Neutrophil (primary cell): Measurements from ENCODE around the gene CHIT1.

Experiments
- H3K27ac ChIP-seq: fragments of 200-600 bp; sonication (generic); 2 replicates; pipeline ENCODE4 v1.5.1; 2016; ENCODE audit warnings: mild to moderate bottlenecking, moderate library complexity
- H3K27me3 ChIP-seq: fragments of 200-600 bp; sonication (generic); 2 replicates; pipeline ENCODE4 v1.6.0; 2016; ENCODE audit warnings: mild to moderate bottlenecking
- H3K36me3 ChIP-seq: fragments of 200-600 bp; sonication (generic); 2 replicates; pipeline ENCODE4 v1.5.1; 2017
- H3K4me1 ChIP-seq, 2 experiments: fragments of 200-600 bp in 1 of 2; sonication (generic) in 1 of 2; 1 replicate in 1 of 2; 2 replicates in 1 of 2; pipeline versions ENCODE4 v1.5.1 to v1.6.1; 2013 to 2016; ENCODE audit warnings: low read depth in 1 of 2, low read length in 1 of 2, mild to moderate bottlenecking in 1 of 2, moderate library complexity in 1 of 2; ENCODE audit not compliant: control insufficient read depth in 1 of 2, insufficient read depth in 1 of 2
- H3K4me3 ChIP-seq, 2 experiments: fragments of 200-600 bp in 1 of 2; sonication (generic) in 1 of 2; 1 replicate in 1 of 2; 2 replicates in 1 of 2; pipeline ENCODE4 v1.5.1; 2013 to 2016; ENCODE audit warnings: low read depth in 1 of 2, low read length in 1 of 2, mild to moderate bottlenecking in 1 of 2, moderate library complexity in 1 of 2
- H3K9me3 ChIP-seq: fragments of 200-600 bp; sonication (generic); 2 replicates; pipeline ENCODE4 v1.5.1; 2016
- TF ChIP-seq, protein P1 (sequence below): fragments of 200-600 bp; sonication (generic); IDR thresholded peaks from 2 replicates; pipeline ENCODE4 v1.5.1; 2016; ENCODE audit warnings: antibody characterized with exemption

CHIT1 gene

DNA sequence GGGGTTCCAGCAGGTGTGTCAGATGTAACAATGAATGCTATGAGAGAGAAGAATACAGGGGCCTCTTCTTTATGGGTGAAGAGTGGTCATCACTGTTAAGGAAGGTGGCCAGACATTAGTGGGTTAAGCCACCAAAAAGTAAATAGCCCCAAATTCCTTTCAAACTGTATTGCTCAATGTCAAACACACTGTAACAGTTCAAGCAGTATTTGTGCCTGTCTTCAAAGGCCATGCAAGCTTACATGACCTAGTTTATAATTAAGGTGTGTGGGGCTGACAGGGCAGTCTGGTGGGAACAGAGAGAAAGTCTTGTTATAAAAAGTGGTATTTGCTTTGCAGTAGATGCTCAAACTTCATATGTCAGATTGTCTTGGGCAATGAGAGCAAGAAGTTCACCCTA, 18.5 kb downstream of the CHIT1 start:
- TF ChIP-seq, protein P1, sequence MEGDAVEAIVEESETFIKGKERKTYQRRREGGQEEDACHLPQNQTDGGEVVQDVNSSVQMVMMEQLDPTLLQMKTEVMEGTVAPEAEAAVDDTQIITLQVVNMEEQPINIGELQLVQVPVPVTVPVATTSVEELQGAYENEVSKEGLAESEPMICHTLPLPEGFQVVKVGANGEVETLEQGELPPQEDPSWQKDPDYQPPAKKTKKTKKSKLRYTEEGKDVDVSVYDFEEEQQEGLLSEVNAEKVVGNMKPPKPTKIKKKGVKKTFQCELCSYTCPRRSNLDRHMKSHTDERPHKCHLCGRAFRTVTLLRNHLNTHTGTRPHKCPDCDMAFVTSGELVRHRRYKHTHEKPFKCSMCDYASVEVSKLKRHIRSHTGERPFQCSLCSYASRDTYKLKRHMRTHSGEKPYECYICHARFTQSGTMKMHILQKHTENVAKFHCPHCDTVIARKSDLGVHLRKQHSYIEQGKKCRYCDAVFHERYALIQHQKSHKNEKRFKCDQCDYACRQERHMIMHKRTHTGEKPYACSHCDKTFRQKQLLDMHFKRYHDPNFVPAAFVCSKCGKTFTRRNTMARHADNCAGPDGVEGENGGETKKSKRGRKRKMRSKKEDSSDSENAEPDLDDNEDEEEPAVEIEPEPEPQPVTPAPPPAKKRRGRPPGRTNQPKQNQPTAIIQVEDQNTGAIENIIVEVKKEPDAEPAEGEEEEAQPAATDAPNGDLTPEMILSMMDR, result no peak
- Histone ChIP-seq H3K27me3 (no peaks in the 10 kb centered on the region), H3K27ac (no peak overlapping the region)

DNA sequence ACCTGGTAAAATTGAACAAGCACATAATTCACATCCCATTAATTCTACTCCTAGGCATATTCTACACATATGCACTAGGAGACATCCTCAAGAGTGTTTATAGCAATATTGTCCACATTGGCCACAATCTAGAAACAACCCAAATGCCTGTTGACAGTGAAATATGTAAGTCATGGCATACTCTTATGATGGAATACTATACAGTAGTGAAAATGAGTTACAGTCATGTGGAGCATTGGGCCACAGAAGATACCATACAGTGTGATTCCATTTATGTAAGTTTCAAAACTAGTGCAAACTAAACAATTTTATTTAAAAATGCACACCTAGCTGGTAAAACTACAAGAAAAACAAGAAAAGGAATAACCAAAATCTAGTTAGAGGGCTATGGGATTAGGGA, 19.1 kb downstream of the CHIT1 start:
- Histone ChIP-seq H3K27ac (no peak overlapping the region), H3K4me1 (peaks cover 16 to 19% of the 10 kb centered on the region in 2 experiments), H3K36me3 (no peaks in the 10 kb centered on the region), H3K4me3 (no peak overlapping the region), H3K9me3 (no peaks in the 10 kb centered on the region), H3K27me3 (no peaks in the 10 kb centered on the region)
- TF ChIP-seq, protein P1, result no peak

More for the DNA sequence above, 18.5 kb downstream of the CHIT1 start:
- Histone ChIP-seq H3K4me3 (no peak overlapping the region), H3K36me3 (no peaks in the 10 kb centered on the region), H3K9me3 (no peaks in the 10 kb centered on the region), H3K4me1 (peaks cover 20% of the 10 kb centered on the region in 2 experiments)

DNA sequence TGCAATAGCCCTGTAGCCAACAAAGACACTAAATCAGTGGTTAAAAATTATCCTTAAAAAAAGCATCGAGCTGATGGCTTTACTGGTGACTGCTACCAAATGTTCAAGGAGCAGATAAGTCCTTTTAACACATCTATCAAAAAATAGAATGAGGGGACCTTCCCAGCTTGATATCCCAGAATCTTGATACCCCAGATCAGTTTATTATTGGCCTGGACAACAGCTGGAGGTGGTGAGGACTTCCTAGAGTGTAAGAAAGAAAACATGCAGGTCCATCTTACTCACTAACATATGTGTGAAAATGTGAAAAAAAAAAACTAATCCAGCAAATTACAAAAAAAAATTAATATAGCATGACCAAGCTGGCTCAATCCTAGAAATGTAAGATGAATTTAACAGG, 21.3 kb downstream of the CHIT1 start:
- no peaks in the 10 kb centered on the region for H3K36me3 ChIP-seq
- no peaks in the 10 kb centered on the region for H3K27me3 ChIP-seq
- no peak overlapping the region for H3K27ac ChIP-seq
- no peaks in the 10 kb centered on the region for H3K9me3 ChIP-seq
- no peak overlapping the region for H3K4me3 ChIP-seq
- H3K4me1 ChIP-seq, result peaks cover 23 to 28% of the 10 kb centered on the region in 2 experiments
- TF ChIP-seq, protein P1, result no peak

DNA sequence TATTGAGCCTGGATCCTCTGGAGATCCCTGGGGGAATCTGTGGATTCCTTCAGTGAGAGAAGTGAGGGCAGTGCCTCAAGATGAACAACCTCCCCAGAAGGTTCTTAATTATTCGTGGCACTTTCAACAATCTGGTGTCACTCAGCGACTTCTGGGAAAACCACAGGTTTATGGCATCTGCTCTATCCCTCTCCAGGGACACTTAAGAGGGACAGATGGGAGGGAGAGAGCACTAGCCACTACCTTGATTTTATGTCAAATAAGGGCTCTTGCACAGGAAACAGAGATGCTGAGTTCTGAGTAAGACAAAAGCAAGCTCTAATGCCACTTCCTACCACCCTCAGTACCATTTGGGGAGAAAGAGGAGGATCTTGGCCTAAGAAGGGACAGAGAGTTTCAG, 21.7 kb downstream of the CHIT1 start:
- no peak overlapping the region for H3K4me3 ChIP-seq
- H3K27ac ChIP-seq, result no peak overlapping the region
- TF ChIP-seq, protein P1, result no peak
- H3K27me3 ChIP-seq, result no peaks in the 10 kb centered on the region
- H3K4me1 ChIP-seq, result peaks cover 27 to 32% of the 10 kb centered on the region in 2 experiments
- H3K36me3 ChIP-seq, result no peaks in the 10 kb centered on the region
- no peaks in the 10 kb centered on the region for H3K9me3 ChIP-seq

DNA sequence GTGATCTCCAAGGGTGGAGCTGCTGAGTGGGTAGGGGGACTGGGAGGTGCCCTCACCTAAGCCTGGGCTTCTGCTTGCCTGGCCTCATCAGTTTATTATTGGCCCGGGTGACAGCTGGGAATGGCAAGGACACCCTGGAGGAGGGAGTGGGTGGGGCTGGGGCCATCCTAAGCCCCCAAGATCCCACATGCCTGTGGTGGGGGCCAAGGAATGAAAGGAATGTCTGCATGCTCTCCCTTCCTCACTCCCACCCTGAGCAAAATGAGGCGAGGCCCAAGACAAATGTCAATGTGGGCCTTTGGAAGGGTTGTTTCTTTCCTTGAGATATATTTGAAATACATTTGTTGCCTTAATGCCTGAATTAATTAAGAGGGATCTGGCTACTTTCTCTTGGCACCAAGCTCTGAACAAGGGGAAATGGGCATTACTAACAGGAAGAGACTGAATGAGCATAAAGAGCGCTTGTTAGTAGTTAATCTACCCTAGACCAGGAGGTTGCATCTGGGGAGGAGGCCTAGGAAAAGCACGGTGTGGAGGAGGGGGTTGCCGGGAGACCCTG, 23.3 kb downstream of the CHIT1 start:
- no peaks in the 10 kb centered on the region for H3K27me3 ChIP-seq
- TF ChIP-seq, protein P1, result no peak
- H3K27ac ChIP-seq, result no peak overlapping the region
- peaks cover 43 to 47% of the 10 kb centered on the region in 2 experiments for H3K4me1 ChIP-seq
- H3K4me3 ChIP-seq, result no peak overlapping the region
- no peaks in the 10 kb centered on the region for H3K9me3 ChIP-seq
- H3K36me3 ChIP-seq, result no peaks in the 10 kb centered on the region
